ENCODE measurements around the gene MSMO1. TPM values are rescaled to one million over a fixed set of nuclear protein-coding genes. Genes with fewer than 3 reads are reported as not detected.
A peak's percentile ranks its signal among the peaks of the same experiment; 100 is the strongest.

Gene MSMO1
- total and polyA plus RNA-seq, 2 experiments from 2014 or later = 145 to 272 TPM

- Histone ChIP-seq H3K27me3 (ENCODE audit: insufficient read depth) (no peaks in the 10 kb centered on the region), H3K36me3 (ENCODE audit: insufficient read depth) (no peaks in the 10 kb centered on the region), H3K4me3 (no peak overlapping the region), H4K20me1 (replicated peaks; ENCODE audit: insufficient read depth) (no peaks in the 10 kb centered on the region), H3F3A (replicated peaks; ENCODE audit: low read depth) (no peaks in the 10 kb centered on the region), H2AFZ (no peak overlapping the region; the same call in 1 of the 2 replicates), H3K27ac (ENCODE audit: low read depth) (no peak overlapping the region), H3K79me2 (replicated peaks; ENCODE audit: insufficient read depth) (no peaks in the 10 kb centered on the region), H3K9me2 (ENCODE audit: insufficient read depth) (no peaks in the 10 kb centered on the region), H3K4me2 (no peak overlapping the region), H3K4me1 (ENCODE audit: insufficient read depth) (no peaks in the 10 kb centered on the region)
- peak; percentile 61 for DNase-seq (ENCODE audit: low spot score)
- TF ChIP-seq POLR2AphosphoS5 (IDR thresholded peaks at IDR 0.05; ENCODE audit: low read depth) (no peak), STAT1 (IDR thresholded peaks at IDR 0.05; ENCODE audit: unreplicated experiment) (no peak), ZNF114 (CRISPR knock-in tag; IDR thresholded peaks at IDR 0.05) (no peak), EZH2phosphoT487 (IDR thresholded peaks at IDR 0.05; ENCODE audit: unreplicated experiment) (no peak), CTCF (conservative IDR thresholded peaks at IDR 0.05; ENCODE audit: low read depth in 2 of 2) (peak; percentile 52 to 61), ETS1 (IDR thresholded peaks at IDR 0.05) (no peak), EZH2 (IDR thresholded peaks at IDR 0.05; ENCODE audit: low read depth, unreplicated experiment) (no peak)
- Mint-ChIP-seq H3K27ac (peak overlapping the region; percentile 82), H3K9me3 (peaks cover 23% of the 10 kb centered on the region), H3K36me3 (ENCODE audit: low read depth) (peaks cover 5% of the 10 kb centered on the region; the same call in 1 of the 3 replicates), H3K27me3 (ENCODE audit: insufficient read depth, low read depth, poor library complexity) (peaks cover 4% of the 10 kb centered on the region), H3K4me1 (no peaks in the 10 kb centered on the region), H3K4me3 (no peak overlapping the region)
- ATAC-seq = no peak
Measured at GRCh38 chr4:165351359-165352130, 24.1 kb downstream of the MSMO1 start.

GRCh38 chr4:165355900-165356300 lies 28.4 kb downstream of the MSMO1 start:
- Histone ChIP-seq H3K9me2 (ENCODE audit: insufficient read depth) (no peaks in the 10 kb centered on the region), H3K27me3 (ENCODE audit: insufficient read depth) (no peaks in the 10 kb centered on the region), H3K27ac (ENCODE audit: low read depth) (no peak overlapping the region), H3K36me3 (ENCODE audit: insufficient read depth) (no peaks in the 10 kb centered on the region), H3K79me2 (replicated peaks; ENCODE audit: insufficient read depth) (no peaks in the 10 kb centered on the region), H3F3A (replicated peaks; ENCODE audit: low read depth) (no peaks in the 10 kb centered on the region), H3K4me2 (no peak overlapping the region), H3K4me3 (no peak overlapping the region), H4K20me1 (replicated peaks; ENCODE audit: insufficient read depth) (no peaks in the 10 kb centered on the region), H3K4me1 (ENCODE audit: insufficient read depth) (no peaks in the 10 kb centered on the region), H2AFZ (no peak overlapping the region)
- TF ChIP-seq CTCF (conservative IDR thresholded peaks at IDR 0.05; ENCODE audit: low read depth in 2 of 2) (peak; percentile 71 to 85), EZH2 (IDR thresholded peaks at IDR 0.05; ENCODE audit: low read depth, unreplicated experiment) (no peak)
- no peak overlapping the region for H3K27ac Mint-ChIP-seq
- peak; percentile 92 for ATAC-seq
- peaks cover 4% of the 10 kb centered on the region for H3K27me3 Mint-ChIP-seq (ENCODE audit: insufficient read depth, low read depth, poor library complexity)
- no peak overlapping the region for H3K4me3 Mint-ChIP-seq
- H3K4me1 Mint-ChIP-seq = no peaks in the 10 kb centered on the region
- DNase-seq (ENCODE audit: low spot score) = peak; percentile 82
- H3K36me3 Mint-ChIP-seq (ENCODE audit: low read depth) = peaks cover 5% of the 10 kb centered on the region; the same call in 1 of the 3 replicates
- peaks cover 22% of the 10 kb centered on the region for H3K9me3 Mint-ChIP-seq

All from GM23338 (cell line).